GM12875 (cell line): Measurements from ENCODE around the gene PDZK1IP1.
"Not testable (repeated sequence)": the region's sequence is repeated elsewhere in the genome, so short reads cannot be mapped to it uniquely, and the experiment has no call there.

Experiments used
- H3K4me3 ChIP-seq: one replicate; pipeline ENCODE4 v1.5.1; 2011; ENCODE audit warnings: low read depth, low read length, control low read depth
- CTCF ChIP-seq: IDR thresholded peaks from 2 replicates; pipeline ENCODE4 v1.5.1; 2011; ENCODE audit warnings: low read depth, mild to moderate bottlenecking, control low read depth, inconsistent platforms, low read length, moderate library complexity, borderline replicate concordance; ENCODE audit not compliant: insufficient read depth

Gene PDZK1IP1

GRCh38 chr1:47207803-47208373 is 18.1 kb upstream of the PDZK1IP1 start:
- no peak for TF ChIP-seq CTCF
- no peak overlapping the region for H3K4me3 ChIP-seq

GRCh38 chr1:47205918-47206317 is 16.1 kb upstream of the PDZK1IP1 start:
- no peak overlapping the region for H3K4me3 ChIP-seq
- TF ChIP-seq CTCF, result no peak

- H3K4me3 ChIP-seq, result not testable (repeated sequence)
Observed at GRCh38 chr1:47203504-47203903, 13.7 kb upstream of the PDZK1IP1 start.

GRCh38 chr1:47201179-47201578 is 11.3 kb upstream of the PDZK1IP1 start:
- no peak overlapping the region for H3K4me3 ChIP-seq
- TF ChIP-seq CTCF, result no peak

- TF ChIP-seq CTCF, result no peak
- H3K4me3 ChIP-seq, result no peak overlapping the region
Observed at GRCh38 chr1:47198214-47198613, 8.4 kb upstream of the PDZK1IP1 start.

GRCh38 chr1:47196622-47197021 is 6.8 kb upstream of the PDZK1IP1 start:
- H3K4me3 ChIP-seq, result no peak overlapping the region
- no peak for TF ChIP-seq CTCF

- H3K4me3 ChIP-seq, result not testable (repeated sequence)
Observed at GRCh38 chr1:47195981-47196380, 6.1 kb upstream of the PDZK1IP1 start.

- no peak overlapping the region for H3K4me3 ChIP-seq
- no peak for TF ChIP-seq CTCF
Observed at GRCh38 chr1:47194311-47194710, 4.5 kb upstream of the PDZK1IP1 start.

GRCh38 chr1:47193496-47193895 is 3.7 kb upstream of the PDZK1IP1 start:
- not testable (repeated sequence) for H3K4me3 ChIP-seq
